Measurements from ENCODE around the gene KRTAP9-2. TPM values are rescaled to one million over a fixed set of nuclear protein-coding genes. Genes with fewer than 3 reads are reported as not detected.
"Not testable (repeated sequence)": the region's sequence is repeated elsewhere in the genome, so short reads cannot be mapped to it uniquely, and the experiment has no call there.

KRTAP9-2 gene
- total and polyA plus RNA-seq, 2 donors = not detected

DNA sequence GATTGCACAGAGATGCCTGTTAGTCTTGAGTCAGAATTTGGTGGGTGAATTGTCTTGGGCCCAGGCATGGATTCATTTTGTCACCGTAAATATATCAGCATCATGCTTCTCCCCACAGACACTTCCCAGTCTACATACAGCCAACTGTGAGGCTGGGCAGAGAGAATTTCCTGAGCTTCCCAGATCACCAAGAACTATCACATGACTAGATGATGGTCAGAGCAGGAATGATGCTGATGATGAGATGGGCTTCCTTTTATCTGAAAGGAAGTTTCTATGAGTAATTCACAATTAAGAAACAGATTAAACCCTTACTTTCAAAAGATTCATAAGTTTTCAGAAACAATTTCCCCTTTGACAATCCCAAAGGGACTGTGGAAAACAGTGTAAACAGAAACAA lies 28.4 kb downstream of the KRTAP9-2 start:
- Histone ChIP-seq H3K36me3 (ENCODE audit: insufficient read depth) (no peaks in the 10 kb centered on the region), H3K4me1 (ENCODE audit: insufficient read depth) (no peaks in the 10 kb centered on the region), H3K4me3 (ENCODE audit: low read depth, low read length) (no peak overlapping the region), H3K27ac (ENCODE audit: low read depth) (no peak overlapping the region)
- WGBS = 44% methylated on average over 1 of the region's 1 CpG
- no peak for DNase-seq (ENCODE audit: extremely low spot score)

DNA sequence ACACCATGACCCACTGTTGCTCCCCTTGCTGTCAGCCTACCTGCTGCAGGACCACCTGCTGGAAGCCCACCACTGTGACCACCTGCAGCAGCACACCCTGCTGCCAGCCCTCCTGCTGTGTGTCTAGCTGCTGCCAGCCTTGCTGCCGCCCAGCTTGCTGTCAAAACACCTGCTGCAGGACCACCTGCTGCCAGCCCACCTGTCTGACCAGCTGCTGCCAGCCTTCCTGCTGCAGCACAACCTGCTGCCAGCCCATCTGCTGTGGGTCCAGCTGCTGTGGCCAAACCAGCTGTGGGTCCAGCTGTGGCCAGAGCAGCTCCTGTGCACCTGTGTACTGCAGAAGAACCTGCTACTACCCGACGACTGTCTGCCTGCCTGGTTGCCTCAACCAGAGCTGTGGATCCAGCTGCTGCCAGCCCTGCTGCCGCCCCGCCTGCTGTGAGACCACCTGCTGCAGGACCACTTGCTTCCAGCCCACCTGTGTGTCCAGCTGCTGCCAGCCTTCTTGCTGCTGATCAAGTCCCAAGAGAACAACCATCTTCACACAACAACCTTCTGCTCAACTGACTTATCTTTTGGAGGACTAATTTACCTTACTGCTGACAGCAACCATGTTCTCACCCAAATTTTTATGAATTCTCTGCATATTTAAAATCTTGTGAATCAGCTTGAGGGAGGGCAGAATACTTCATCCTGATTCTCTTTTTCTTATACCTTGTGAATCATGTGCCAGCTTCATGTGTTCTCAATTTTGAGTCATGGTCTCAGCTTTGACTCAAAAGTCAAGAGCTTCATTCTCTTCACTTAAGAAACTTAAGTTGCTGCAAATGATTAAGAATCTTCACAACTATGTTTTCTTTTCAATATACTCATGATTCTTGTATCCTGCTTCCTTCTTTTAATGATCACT lies 29.2 kb downstream of the KRTAP9-2 start, which contains the start of gene KRTAP9-9:
Gene KRTAP9-9 (plus strand): TSS at position 4 of the 910 bp plus-strand sequence.
- H3K27ac ChIP-seq (ENCODE audit: low read depth); H3K4me1 ChIP-seq (ENCODE audit: insufficient read depth); H3K4me3 ChIP-seq (ENCODE audit: low read depth, low read length); DNase-seq (ENCODE audit: extremely low spot score); H3K36me3 ChIP-seq (ENCODE audit: insufficient read depth): not testable (repeated sequence)
- 78% methylated on average over 5 of the region's 5 CpGs for WGBS

DNA sequence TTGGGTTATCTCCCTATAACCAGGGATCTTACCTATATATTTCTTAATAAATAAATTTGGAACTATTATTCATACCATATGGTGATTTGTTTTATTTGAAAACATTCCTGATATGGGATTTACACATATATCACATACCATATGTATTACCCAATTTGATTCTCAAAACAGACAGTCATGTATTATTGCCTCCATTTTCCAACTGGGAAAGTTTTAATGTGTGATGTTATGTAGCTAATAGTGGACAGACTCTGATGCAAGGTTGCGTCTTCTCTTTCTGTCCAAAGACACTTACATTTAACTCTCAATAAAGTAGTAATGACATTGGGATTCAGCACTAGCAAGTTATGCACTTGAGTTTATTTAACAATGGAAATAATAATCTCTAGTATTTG lies 29.8 kb downstream of the KRTAP9-2 start:
- no peaks in the 10 kb centered on the region for H3K4me1 ChIP-seq (ENCODE audit: insufficient read depth)
- H3K27ac ChIP-seq (ENCODE audit: low read depth) = no peak overlapping the region
- no peak for DNase-seq (ENCODE audit: extremely low spot score)
- H3K36me3 ChIP-seq (ENCODE audit: insufficient read depth) = no peaks in the 10 kb centered on the region
- 84% methylated on average over 1 of the region's 1 CpG for WGBS
- no peak overlapping the region for H3K4me3 ChIP-seq (ENCODE audit: low read depth, low read length)

DNA sequence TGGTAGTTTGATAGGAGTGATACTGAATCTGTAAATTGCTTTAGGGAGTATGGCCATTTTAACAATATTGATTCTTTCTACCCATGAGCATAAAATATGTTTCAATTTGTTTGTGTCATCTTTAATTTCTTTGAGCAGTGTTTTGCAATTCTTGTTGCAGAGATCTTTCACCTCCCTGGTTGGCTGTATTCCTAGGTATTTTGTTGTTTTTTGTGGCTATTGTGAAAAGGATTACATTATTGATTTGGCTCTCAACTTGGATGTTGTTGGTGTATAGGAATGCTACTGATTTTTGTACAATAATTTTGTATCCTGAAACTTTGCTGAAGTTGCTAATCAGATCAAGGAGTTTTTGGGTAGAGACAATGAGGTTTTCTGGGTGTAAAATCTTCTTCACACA lies 32.0 kb downstream of the KRTAP9-2 start:
- no peaks in the 10 kb centered on the region for H3K36me3 ChIP-seq (ENCODE audit: insufficient read depth)
- H3K27ac ChIP-seq (ENCODE audit: low read depth) = no peak overlapping the region
- H3K4me1 ChIP-seq (ENCODE audit: insufficient read depth) = no peaks in the 10 kb centered on the region
- no peak for DNase-seq (ENCODE audit: extremely low spot score)
- no peak overlapping the region for H3K4me3 ChIP-seq (ENCODE audit: low read depth, low read length)

DNA sequence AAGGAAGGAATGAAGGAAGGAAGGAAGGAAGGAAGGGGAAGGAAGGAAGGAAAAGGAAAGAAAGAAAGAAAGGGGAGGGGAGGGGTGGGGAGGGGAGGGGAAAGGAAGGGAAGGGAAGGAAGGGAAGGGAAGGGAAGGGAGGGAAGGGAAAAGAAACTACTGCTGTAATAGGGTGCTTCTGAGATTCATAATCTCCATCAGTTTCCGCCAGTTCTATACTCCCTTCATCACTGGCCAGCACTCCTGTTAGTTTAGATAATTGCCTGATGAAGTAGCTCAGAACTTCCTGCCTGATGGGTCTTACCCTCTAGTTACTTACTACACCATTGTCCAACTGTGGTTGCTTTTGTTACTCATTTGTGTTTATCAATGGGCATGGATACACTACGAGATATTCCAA lies 36.8 kb downstream of the KRTAP9-2 start:
- H3K27ac ChIP-seq (ENCODE audit: low read depth) = no peak overlapping the region
- no peak overlapping the region for H3K4me3 ChIP-seq (ENCODE audit: low read depth, low read length)
- WGBS = 83% methylated on average over 2 of the region's 2 CpGs
- no peak for DNase-seq (ENCODE audit: extremely low spot score)
- no peaks in the 10 kb centered on the region for H3K36me3 ChIP-seq (ENCODE audit: insufficient read depth)
- no peaks in the 10 kb centered on the region for H3K4me1 ChIP-seq (ENCODE audit: insufficient read depth)

DNA sequence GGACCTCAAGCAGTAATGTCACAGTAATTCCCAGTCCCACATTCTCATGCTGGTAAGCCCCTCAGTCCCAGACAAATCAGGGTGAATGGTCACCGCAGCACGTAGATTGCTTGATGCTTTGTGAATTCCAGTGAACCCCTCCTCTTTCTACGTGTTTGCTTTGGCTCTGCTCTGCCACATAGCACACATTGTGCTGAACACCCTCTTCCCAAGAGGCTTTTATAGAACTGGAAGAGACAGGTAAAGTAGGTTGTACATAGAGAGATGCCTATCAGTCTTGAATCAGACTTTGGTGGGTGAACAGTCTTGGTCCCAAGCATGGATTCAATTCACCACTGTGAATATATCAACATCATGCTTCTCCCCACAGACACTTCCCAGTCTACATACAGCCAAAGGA lies 38.2 kb downstream of the KRTAP9-2 start:
- Histone ChIP-seq H3K4me3 (ENCODE audit: low read depth, low read length) (no peak overlapping the region), H3K27ac (ENCODE audit: low read depth) (no peak overlapping the region), H3K4me1 (ENCODE audit: insufficient read depth) (no peaks in the 10 kb centered on the region), H3K36me3 (ENCODE audit: insufficient read depth) (no peaks in the 10 kb centered on the region)
- DNase-seq (ENCODE audit: extremely low spot score) = peak; percentile 10
- WGBS = 69% methylated on average over 3 of the region's 3 CpGs

DNA sequence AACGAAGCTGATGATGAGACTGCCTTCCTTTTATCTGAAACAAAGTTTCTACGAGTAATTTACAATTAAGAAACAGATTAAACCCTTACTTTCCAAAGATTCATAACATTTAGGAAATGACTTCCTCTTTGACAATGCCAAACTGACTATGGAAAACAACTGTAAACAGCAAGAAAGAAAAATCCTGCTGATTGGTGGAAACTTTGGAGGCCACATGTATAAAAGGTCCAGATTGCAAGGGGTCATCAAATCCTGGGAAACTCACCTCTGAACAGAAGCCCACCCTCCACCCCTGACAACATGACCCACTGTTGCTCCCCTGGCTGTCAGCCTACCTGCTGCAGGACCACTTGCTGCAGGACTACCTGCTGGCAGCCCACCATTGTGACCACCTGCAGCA lies 38.6 kb downstream of the KRTAP9-2 start, which contains the start of gene KRTAP9-6:
Gene KRTAP9-6 (plus strand): TSS at position 301 of the 400 bp plus-strand sequence. CDS start 0 bp downstream, at position 301.
- no peak for DNase-seq (ENCODE audit: extremely low spot score)
- WGBS = 38% methylated on average over 2 of the region's 2 CpGs
- Histone ChIP-seq H3K27ac (ENCODE audit: low read depth) (no peak within 1 kb of the TSS), H3K36me3 (ENCODE audit: insufficient read depth) (no peaks in the 10 kb centered on the region), H3K4me3 (ENCODE audit: low read depth, low read length) (no peak within 1 kb of the TSS), H3K4me1 (ENCODE audit: insufficient read depth) (no peaks in the 10 kb centered on the region)

DNA sequence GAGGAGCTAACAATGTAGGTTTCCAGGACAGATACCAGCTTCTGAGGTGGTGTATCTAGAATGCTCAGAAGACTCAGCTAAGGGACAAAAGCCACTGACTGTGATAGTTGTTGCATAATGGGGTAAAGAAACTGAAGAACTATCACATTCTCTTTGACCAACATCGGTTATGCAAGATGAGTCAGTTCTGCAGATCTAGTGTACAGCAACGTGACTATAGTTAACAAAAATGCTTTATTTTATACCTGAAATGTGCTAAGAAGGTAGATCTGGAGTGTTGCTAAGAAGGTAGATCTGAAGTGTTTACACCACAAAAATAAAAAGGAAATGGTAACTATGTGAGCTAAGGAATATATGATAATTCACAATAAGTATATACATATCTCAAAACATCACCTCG lies 41.3 kb downstream of the KRTAP9-2 start:
- H3K36me3 ChIP-seq (ENCODE audit: insufficient read depth) = no peaks in the 10 kb centered on the region
- DNase-seq (ENCODE audit: extremely low spot score) = no peak
- WGBS = 87% methylated on average over 3 of the region's 3 CpGs
- no peak overlapping the region for H3K4me3 ChIP-seq (ENCODE audit: low read depth, low read length)
- no peaks in the 10 kb centered on the region for H3K4me1 ChIP-seq (ENCODE audit: insufficient read depth)
- no peak overlapping the region for H3K27ac ChIP-seq (ENCODE audit: low read depth)

DNA sequence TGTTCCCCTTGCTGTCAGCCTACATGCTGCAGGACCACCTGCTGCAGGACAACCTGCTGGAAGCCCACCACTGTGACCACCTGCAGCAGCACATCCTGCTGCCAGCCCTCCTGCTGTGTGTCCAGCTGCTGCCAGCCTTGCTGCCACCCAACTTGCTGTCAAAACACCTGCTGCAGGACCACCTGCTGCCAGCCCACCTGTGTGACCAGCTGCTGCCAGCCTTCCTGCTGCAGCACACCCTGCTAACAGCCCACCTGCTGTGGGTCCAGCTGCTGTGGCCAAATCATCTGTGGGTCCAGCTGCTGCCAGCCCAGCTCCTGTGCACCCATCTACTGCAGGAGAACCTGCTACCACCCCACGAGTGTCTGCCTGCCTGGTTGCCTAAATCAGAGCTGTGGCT lies 44.9 kb downstream of the KRTAP9-2 start:
- not testable (repeated sequence) for H3K36me3 ChIP-seq (ENCODE audit: insufficient read depth); H3K27ac ChIP-seq (ENCODE audit: low read depth)
- 59% methylated on average over 1 of the region's 1 CpG for WGBS

DNA sequence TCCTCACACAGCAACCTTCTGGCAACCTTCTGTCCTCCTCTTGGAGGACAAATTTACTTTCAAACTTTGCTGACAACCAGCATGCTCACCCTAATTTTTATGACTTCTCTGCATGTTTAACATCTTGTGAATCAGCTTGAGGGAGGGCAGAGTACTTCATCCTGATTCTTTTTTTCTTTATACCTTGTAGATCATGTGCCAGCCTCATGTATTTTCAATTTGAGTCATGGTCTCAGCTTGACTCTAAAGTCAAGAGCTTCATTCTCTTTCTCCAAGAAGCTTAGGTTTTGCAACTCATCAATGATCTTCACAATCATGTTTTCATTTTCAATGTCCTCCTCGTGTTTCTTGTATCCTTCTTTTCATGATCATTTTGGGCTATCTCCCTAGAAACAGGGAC lies 45.4 kb downstream of the KRTAP9-2 start:
- H3K4me3 ChIP-seq (ENCODE audit: low read depth, low read length) = no peak overlapping the region
- no peaks in the 10 kb centered on the region for H3K36me3 ChIP-seq (ENCODE audit: insufficient read depth)
- H3K27ac ChIP-seq (ENCODE audit: low read depth) = no peak overlapping the region
- WGBS = 36% methylated on average over 1 of the region's 1 CpG
- H3K4me1 ChIP-seq (ENCODE audit: insufficient read depth) = no peaks in the 10 kb centered on the region
- no peak for DNase-seq (ENCODE audit: extremely low spot score)

More for the DNA sequence above, 44.9 kb downstream of the KRTAP9-2 start:
- not testable (repeated sequence) for DNase-seq (ENCODE audit: extremely low spot score); H3K4me1 ChIP-seq (ENCODE audit: insufficient read depth); H3K4me3 ChIP-seq (ENCODE audit: low read depth, low read length)

DNA sequence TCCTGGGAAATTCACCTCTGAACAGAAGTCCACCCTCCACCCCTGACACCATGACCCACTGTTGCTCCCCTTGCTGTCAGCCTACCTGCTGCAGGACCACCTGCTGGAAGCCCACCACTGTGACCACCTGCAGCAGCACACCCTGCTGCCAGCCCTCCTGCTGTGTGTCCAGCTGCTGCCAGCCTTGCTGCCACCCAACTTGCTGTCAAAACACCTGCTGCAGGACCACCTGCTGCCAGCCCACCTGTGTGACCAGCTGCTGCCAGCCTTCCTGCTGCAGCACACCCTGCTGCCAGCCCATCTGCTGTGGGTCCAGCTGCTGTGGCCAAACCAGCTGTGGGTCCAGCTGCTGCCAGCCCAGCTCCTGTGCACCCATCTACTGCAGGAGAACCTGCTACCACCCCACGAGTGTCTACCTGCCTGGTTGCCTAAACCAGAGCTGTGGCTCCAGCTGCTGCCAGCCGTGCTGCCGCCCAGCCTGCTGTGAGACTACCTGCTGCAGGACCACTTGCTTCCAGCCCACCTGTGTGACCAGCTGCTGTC lies 49.3 kb downstream of the KRTAP9-2 start, which contains the start of gene KRTAP9-7:
Gene KRTAP9-7 (plus strand): TSS at position 51 of the 543 bp plus-strand sequence. CDS start 0 bp downstream, at position 51.
- H3K27ac ChIP-seq (ENCODE audit: low read depth); H3K36me3 ChIP-seq (ENCODE audit: insufficient read depth); H3K4me3 ChIP-seq (ENCODE audit: low read depth, low read length); H3K4me1 ChIP-seq (ENCODE audit: insufficient read depth); DNase-seq (ENCODE audit: extremely low spot score): not testable (repeated sequence)
- 78% methylated on average over 3 of the region's 3 CpGs for WGBS
